Measurements from ENCODE around the gene UBE2M.
"Not testable (repeated sequence)": the region's sequence is repeated elsewhere in the genome, so short reads cannot be mapped to it uniquely, and the experiment has no call there.

Gene UBE2M

GRCh38 chr19:58558066-58558622 lies at the start of gene UBE2M:
TSS of gene UBE2M (minus strand) at chr19:58558611. CDS start at chr19:58558381, 230 bp downstream.
- in situ Hi-C loops (cut with HindIII; ENCODE audit: low sequenced_read_pairs) = no loop called here

- in situ Hi-C loops (cut with HindIII; ENCODE audit: low sequenced_read_pairs) = not testable (repeated sequence)
Measured at GRCh38 chr19:58607213-58607612, 48.8 kb upstream of the UBE2M start.

- in situ Hi-C loops (cut with HindIII; ENCODE audit: low sequenced_read_pairs) = not testable (repeated sequence)
Measured at GRCh38 chr19:58606251-58606896, 48.0 kb upstream of the UBE2M start.

GRCh38 chr19:58586133-58586765 lies 27.8 kb upstream of the UBE2M start:
- in situ Hi-C loops (cut with HindIII; ENCODE audit: low sequenced_read_pairs) = no loop called here

- in situ Hi-C loops (cut with HindIII; ENCODE audit: low sequenced_read_pairs) = no loop called here
Measured at GRCh38 chr19:58585442-58586132, 27.2 kb upstream of the UBE2M start.

- in situ Hi-C loops (cut with HindIII; ENCODE audit: low sequenced_read_pairs) = no loop called here
Measured at GRCh38 chr19:58584498-58585441, 26.4 kb upstream of the UBE2M start.

GRCh38 chr19:58582985-58583384 lies 24.6 kb upstream of the UBE2M start:
- in situ Hi-C loops (cut with HindIII; ENCODE audit: low sequenced_read_pairs) = no loop called here

GRCh38 chr19:58581227-58582141 lies 23.1 kb upstream of the UBE2M start:
- in situ Hi-C loops (cut with HindIII; ENCODE audit: low sequenced_read_pairs) = no loop called here

- in situ Hi-C loops (cut with HindIII; ENCODE audit: low sequenced_read_pairs) = no loop called here
Measured at GRCh38 chr19:58579473-58580142, 21.2 kb upstream of the UBE2M start.

- in situ Hi-C loops (cut with HindIII; ENCODE audit: low sequenced_read_pairs) = no loop called here
Measured at GRCh38 chr19:58578012-58578925, 19.9 kb upstream of the UBE2M start.

- in situ Hi-C loops (cut with HindIII; ENCODE audit: low sequenced_read_pairs) = not testable (repeated sequence)
Measured at GRCh38 chr19:58577581-58577980, 19.2 kb upstream of the UBE2M start.

GRCh38 chr19:58575183-58576041 lies 17.0 kb upstream of the UBE2M start:
- in situ Hi-C loops (cut with HindIII; ENCODE audit: low sequenced_read_pairs) = no loop called here

- in situ Hi-C loops (cut with HindIII; ENCODE audit: low sequenced_read_pairs) = no loop called here
Measured at GRCh38 chr19:58573658-58574164, 15.3 kb upstream of the UBE2M start.

GRCh38 chr19:58572818-58573657 lies 14.6 kb upstream of the UBE2M start, which contains the start of gene MZF1:
TSS of gene MZF1 (minus strand) at chr19:58573335. CDS start at chr19:58571389, 1,946 bp downstream.
- in situ Hi-C loops (cut with HindIII; ENCODE audit: low sequenced_read_pairs) = no loop called here

GRCh38 chr19:58572026-58572817 lies 13.8 kb upstream of the UBE2M start:
- in situ Hi-C loops (cut with HindIII; ENCODE audit: low sequenced_read_pairs) = no loop called here

Measured in endothelial cell of hepatic sinusoid (primary cell).